Endodermal cell (in vitro differentiated cells): Measurements from ENCODE around the gene KRTAP4-9. TPM values are rescaled to one million over a fixed set of nuclear protein-coding genes. Genes with fewer than 3 reads are reported as not detected.
"Not testable (repeated sequence)": the region's sequence is repeated elsewhere in the genome, so short reads cannot be mapped to it uniquely, and the experiment has no call there.

Source experiments
- DNase-seq: peaks from one replicate; pipeline ENCODE4 v3.0.0-alpha.2; 2017
- H3K27ac ChIP-seq: 2 replicates; pipeline ENCODE4 v1.5.1; 2013; ENCODE audit warnings: mild to moderate bottlenecking, low read depth, low read length, moderate library complexity
- H3K27me3 ChIP-seq: 2 replicates; pipeline ENCODE4 v1.6.1; 2013; ENCODE audit warnings: mild to moderate bottlenecking, low read length, moderate library complexity; ENCODE audit not compliant: insufficient read depth, control insufficient read depth, poor library complexity, severe bottlenecking
- H3K36me3 ChIP-seq: 2 replicates; pipeline ENCODE4 v1.7.0; 2013; ENCODE audit warnings: mild to moderate bottlenecking, low read length, moderate library complexity; ENCODE audit not compliant: control insufficient read depth, insufficient read depth
- H3K4me1 ChIP-seq: one replicate; pipeline ENCODE4 v1.7.0; 2013; ENCODE audit warnings: low read length; ENCODE audit not compliant: control insufficient read depth, insufficient read depth
- H3K4me3 ChIP-seq: 2 replicates; pipeline ENCODE4 v1.5.1; 2013; ENCODE audit warnings: mild to moderate bottlenecking, low read length, moderate library complexity
- H3K9ac ChIP-seq: 2 replicates; pipeline ENCODE4 v1.6.1; 2013; ENCODE audit warnings: mild to moderate bottlenecking, low read length, moderate library complexity; ENCODE audit not compliant: poor library complexity, severe bottlenecking; ENCODE audit errors: extremely low read depth
- H3K9me3 ChIP-seq: 2 replicates; pipeline ENCODE4 v1.6.1; 2013; ENCODE audit warnings: mild to moderate bottlenecking, low read length, moderate library complexity; ENCODE audit not compliant: control insufficient read depth
- H3K27ac Mint-ChIP-seq: 2 replicates; pipeline ENCODE4 v1.8.0; 2020; ENCODE audit warnings: mixed read lengths
- H3K27me3 Mint-ChIP-seq: 2 replicates; pipeline ENCODE4 v1.8.0; 2021; ENCODE audit warnings: mild to moderate bottlenecking, mixed read lengths; ENCODE audit not compliant: insufficient read depth
- H3K36me3 Mint-ChIP-seq: 2 replicates; pipeline ENCODE4 v1.8.0; 2020; ENCODE audit warnings: low read depth, mixed read lengths
- H3K4me1 Mint-ChIP-seq: 2 replicates; pipeline ENCODE4 v1.8.0; 2020; ENCODE audit warnings: mixed read lengths
- H3K4me3 Mint-ChIP-seq: 2 replicates; pipeline ENCODE4 v1.8.0; 2020; ENCODE audit warnings: mild to moderate bottlenecking, moderate library complexity, mixed read lengths
- H3K9me3 Mint-ChIP-seq: 2 replicates; pipeline ENCODE4 v1.8.0; 2020; ENCODE audit warnings: mild to moderate bottlenecking, mixed read lengths
- CTCF ChIP-seq: fragments of 200-600 bp; sonication (generic); conservative IDR thresholded peaks from 2 replicates; pipeline ENCODE4 v1.5.0; 2021; ENCODE audit warnings: antibody characterized with exemption, mild to moderate bottlenecking
- WGBS, 2 experiments: methylation state at CpG; one replicate each; pipeline versions ENCODE4 v1.1.5 to v1.1.7; 2013; ENCODE audit warnings: missing lambda C conversion rate in 2 of 2, mixed read lengths in 1 of 2; ENCODE audit not compliant: insufficient coverage in 1 of 2, insufficient read length in 1 of 2; 5-methylcytosine and 5-hydroxymethylcytosine counted together
- total RNA-seq, 2 donors: library from RNA; stranded (reverse); fragmentation: NEBNext Ultra II Directional in 1 of 2; extraction: Animal tissue kit (Norgen Biotek cat#: 25700) in 1 of 2; gene quantifications; 2 replicates in 1 of 2; 3 replicates in 1 of 2; pipeline ENCODE4 v1.2.1, GENCODE V29; 2021

The KRTAP4-9 gene
- total RNA-seq, 2 donors from 2014 or later = not detected

DNA sequence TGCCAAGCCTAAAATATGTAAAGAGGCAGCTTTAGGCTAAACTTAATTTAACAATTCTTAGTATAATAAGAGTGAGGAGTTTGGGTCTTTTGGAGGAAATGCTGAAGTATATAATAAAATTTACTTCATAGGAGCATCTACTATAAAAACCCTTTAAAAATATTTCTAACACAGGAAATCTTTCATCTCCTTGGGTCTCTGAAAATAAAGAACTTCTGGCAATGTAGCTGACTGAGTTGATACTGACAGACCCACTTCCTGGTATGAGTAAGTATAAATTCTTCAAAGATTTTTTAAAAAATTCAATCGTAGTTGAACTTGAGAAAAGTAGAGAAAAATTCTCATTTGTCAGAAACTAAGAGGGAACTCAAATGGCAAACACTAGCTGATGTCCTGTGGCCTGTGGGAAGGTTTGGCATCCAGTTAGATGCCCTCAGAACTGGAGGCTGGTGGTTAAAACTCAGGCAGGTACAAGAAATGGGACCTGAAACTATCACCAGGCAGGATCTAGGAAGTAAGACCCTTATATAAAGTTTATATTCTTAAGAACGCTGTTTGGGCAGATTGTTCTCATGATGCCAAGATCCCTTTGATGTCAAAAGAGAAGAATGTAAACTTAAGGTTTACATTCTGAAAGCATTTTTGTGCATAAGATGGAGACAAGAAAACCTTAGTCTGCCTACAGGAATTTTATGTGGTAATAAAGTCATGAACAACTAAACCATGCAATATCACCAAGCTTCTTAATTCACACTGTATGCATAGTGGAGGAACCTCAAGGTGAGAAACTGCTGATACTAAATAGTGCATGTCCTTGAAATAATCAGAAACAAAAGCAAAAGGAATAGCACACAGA lies 28.9 kb downstream of the KRTAP4-9 start:
- Mint-ChIP-seq H3K27ac (no peak overlapping the region), H3K27me3 (no peaks in the 10 kb centered on the region), H3K9me3 (no peaks in the 10 kb centered on the region), H3K4me3 (no peak overlapping the region), H3K4me1 (no peaks in the 10 kb centered on the region), H3K36me3 (no peaks in the 10 kb centered on the region)
- no peak for TF ChIP-seq CTCF
- Histone ChIP-seq H3K4me3 (no peak overlapping the region), H3K4me1 (no peaks in the 10 kb centered on the region), H3K27me3 (no peaks in the 10 kb centered on the region), H3K27ac (no peak overlapping the region), H3K9me3 (no peaks in the 10 kb centered on the region), H3K36me3 (no peaks in the 10 kb centered on the region), H3K9ac (no peak overlapping the region)
- WGBS, 2 experiments = 85 to 95% methylated on average over 2 of the region's 2 CpGs
- DNase-seq = no peak

GRCh38 chr17:41139865-41140264 lies 34.7 kb downstream of the KRTAP4-9 start:
- not testable (repeated sequence) for H3K4me3 Mint-ChIP-seq, H3K9ac ChIP-seq, H3K36me3 ChIP-seq, DNase-seq, H3K27ac Mint-ChIP-seq, H3K27ac ChIP-seq, H3K4me1 ChIP-seq, H3K27me3 Mint-ChIP-seq, H3K27me3 ChIP-seq, H3K4me3 ChIP-seq, H3K9me3 ChIP-seq, H3K4me1 Mint-ChIP-seq, H3K36me3 Mint-ChIP-seq
- WGBS, 2 experiments = 90 to 92% methylated on average over 11 to 12 of the region's 12 CpGs
- H3K9me3 Mint-ChIP-seq = peaks cover 38% of the 10 kb centered on the region

DNA sequence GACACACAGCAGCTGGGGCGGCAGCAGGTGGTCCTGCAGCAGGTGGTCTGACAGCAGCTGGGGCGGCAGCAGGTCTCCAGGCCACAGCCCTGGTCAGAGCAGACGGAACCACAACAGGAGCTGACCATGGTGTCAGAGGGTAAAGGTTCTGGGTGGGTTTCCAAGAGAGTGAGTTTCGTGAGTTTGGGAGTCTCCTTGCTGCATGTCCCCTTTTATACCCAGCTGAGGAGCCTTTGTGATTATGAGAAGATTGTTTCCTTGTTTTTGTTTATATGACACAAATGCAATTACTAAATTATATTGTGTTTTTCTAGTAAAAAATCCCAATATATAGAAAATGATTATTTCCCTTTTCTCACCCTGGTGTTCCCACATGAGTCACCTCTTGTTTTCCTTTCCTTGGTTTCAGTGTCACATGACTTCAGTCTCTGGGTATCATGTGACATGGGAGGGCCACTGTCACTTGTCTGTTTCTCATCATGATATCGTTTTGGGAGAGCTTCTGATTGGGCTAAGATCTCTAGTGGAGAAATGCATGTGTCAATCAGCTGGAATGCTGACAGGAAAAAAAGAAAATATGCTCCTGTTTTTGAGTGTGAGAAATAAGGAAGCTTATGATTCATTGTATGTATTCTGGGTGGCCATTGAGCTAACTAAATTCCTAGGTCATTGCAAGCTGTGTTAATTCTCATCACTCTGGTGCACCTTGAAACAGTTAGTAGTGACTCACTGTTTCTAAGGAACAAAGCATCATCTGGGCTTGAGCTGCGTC lies 35.4 kb downstream of the KRTAP4-9 start, which contains the start of gene KRTAP4-6:
Gene KRTAP4-6 (minus strand): TSS at position 185 of the 772 bp plus-strand sequence. CDS start 57 bp downstream, at position 128.
- Mint-ChIP-seq H3K36me3 (peaks cover 2% of the 10 kb centered on the region), H3K4me3 (no peak within 1 kb of the TSS), H3K27ac (no peak within 1 kb of the TSS), H3K9me3 (peaks cover 41% of the 10 kb centered on the region), H3K27me3 (peaks cover 3% of the 10 kb centered on the region), H3K4me1 (no peaks in the 10 kb centered on the region)
- Histone ChIP-seq H3K9me3 (peaks cover 5% of the 10 kb centered on the region), H3K27ac (no peak within 1 kb of the TSS), H3K27me3 (no peaks in the 10 kb centered on the region), H3K4me3 (no peak within 1 kb of the TSS), H3K4me1 (no peaks in the 10 kb centered on the region), H3K9ac (no peak within 1 kb of the TSS), H3K36me3 (no peaks in the 10 kb centered on the region)
- no peak for TF ChIP-seq CTCF
- 55 to 86% methylated on average over 2 to 6 of the region's 6 CpGs for WGBS, 2 experiments
- no peak for DNase-seq
